HT-29 (cell line): ENCODE data around the gene OXLD1. TPM values are rescaled to one million over a fixed set of nuclear protein-coding genes. Genes with fewer than 3 reads are reported as not detected.

ENCODE experiments used
- DNase-seq: peaks from one replicate; pipeline ENCODE4 v3.0.0-alpha.2; 2015; ENCODE audit warnings: low spot score
- total RNA-seq: library from RNA; depleted of rRNA; stranded (reverse); fragments of >200 nt; shearing (Covaris generic); gene quantifications from 2 replicates; pipeline ENCODE4 v1.2.3, GENCODE V29; 2014

OXLD1 gene
- total RNA-seq, 1 experiment from 2014 or later = 97.8 TPM

- DNase-seq = peak; percentile 96
Observed at GRCh38 chr17:81702934-81703746, 36.7 kb upstream of the OXLD1 start, which contains the start of gene MRPL12. TSS of gene MRPL12 (plus strand) at chr17:81703367. CDS start at chr17:81703502, 135 bp downstream.

GRCh38 chr17:81701288-81702071 lies 35.1 kb upstream of the OXLD1 start:
- peak; percentile 19 for DNase-seq

- no peak for DNase-seq
Observed at GRCh38 chr17:81700353-81701287, 34.2 kb upstream of the OXLD1 start.

DNA sequence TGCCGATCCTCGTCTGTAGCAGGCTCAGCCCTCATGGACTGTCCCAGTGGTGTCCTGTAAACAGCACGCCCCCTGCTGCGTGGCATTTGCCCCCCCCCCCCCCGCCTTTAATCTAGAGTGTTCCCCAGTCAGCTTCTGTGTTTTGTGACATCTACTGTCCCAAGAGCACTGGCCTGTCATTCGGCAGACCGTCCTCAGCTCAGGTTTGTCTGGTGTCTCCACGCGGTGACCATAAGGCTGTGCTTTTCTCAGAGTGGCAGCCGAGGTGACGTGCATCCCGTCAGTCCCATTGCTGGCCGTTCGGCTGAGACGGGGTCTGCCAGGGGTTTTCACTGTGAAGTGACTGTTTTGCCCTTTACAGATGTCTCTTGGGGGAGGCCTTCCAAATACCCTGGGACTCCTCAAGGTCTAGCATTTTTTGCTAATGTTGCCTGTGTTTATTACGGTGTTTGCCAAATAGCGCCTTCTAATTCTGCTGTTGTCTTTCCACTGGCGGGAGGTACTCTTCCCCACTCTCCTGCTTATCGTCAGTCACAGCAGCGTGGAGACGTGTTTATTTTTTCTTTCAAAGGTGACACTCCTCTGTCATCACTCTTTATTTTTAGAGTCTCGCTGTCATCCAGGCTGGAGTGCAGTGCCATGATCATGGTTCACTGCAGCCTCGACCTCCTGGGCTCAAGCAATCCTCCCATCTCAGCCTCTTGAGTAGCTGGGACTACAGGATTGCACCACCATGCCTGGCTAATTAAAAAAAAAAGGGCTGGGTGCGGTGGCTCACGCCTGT lies 31.0 kb upstream of the OXLD1 start:
- no peak for DNase-seq

DNA sequence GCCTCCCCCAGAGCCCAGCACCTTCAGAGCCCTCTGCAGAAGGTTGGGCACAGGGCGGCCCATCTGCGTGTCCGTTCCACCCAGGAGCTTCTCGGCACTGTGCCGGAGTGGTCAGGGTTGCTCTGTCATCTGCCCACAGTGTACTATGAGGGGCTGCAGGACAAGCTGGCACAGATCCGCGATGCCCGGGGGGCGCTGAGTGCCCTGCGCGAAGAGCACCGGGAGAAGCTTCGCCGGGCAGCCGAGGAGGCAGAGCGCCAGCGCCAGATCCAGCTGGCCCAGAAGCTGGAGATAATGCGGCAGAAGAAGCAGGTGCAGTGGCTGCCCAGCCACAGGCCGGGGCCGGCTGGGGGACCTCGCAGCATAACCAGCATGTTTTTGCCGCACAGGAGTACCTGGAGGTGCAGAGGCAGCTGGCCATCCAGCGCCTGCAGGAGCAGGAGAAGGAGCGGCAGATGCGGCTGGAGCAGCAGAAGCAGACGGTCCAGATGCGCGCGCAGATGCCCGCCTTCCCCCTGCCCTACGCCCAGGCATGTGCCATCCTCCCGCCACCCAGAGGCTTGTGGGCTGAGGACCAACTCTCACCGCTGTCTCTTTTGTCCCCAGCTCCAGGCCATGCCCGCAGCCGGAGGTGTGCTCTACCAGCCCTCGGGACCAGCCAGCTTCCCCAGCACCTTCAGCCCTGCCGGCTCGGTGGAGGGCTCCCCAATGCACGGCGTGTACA lies 30.0 kb upstream of the OXLD1 start:
- DNase-seq = no peak

DNA sequence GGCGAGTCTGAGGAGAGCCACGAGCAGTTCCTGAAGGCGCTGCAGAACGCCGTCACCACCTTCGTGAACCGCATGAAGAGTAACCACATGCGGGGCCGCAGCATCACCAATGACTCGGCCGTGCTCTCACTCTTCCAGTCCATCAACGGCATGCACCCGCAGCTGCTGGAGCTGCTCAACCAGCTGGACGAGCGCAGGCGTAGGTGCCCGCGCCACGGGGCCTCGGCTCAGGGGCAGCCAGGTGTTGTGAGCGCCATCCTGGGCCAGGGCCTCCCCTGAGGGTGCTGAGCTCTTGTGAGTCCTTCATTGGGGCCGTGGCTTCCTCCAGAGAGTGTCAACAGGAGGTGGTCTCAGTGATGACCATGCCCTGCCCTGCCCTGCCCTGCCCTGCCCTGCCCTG lies 29.4 kb upstream of the OXLD1 start:
- no peak for DNase-seq

DNA sequence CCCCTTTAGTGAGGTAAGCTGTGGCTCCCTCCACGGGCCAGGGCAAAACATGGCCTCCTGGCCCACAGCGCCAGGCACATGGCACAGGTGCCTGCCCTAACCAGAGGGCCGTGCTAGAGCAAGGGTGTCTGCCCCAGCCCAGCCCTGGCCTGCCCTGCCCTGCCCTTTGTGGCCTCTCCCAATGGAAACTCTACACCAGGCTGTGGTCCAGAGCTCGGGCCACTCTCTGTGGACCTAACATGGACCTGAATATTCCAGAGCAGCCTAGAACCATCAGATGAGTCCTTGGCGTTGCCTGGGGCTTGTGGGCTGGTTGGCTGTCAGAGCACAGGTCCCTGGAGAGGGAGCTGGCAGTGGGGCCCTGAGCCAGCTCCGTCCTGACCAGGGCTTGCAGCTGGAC lies 28.8 kb upstream of the OXLD1 start:
- no peak for DNase-seq

DNA sequence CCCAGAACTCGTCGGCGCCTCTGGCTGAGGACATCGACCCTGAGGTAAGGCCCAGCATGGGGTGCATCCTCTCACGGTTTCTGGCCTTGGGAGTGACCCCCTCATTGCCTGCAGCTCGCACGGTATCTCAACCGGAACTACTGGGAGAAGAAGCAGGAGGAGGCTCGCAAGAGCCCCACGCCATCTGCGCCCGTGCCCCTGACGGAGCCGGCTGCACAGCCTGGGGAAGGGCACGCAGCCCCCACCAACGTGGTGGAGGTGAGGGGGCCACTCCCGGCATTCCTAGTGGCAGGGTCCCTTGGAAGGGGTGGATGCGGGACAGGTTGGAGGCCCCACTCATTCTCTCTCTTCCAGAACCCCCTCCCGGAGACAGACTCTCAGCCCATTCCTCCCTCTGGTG lies 28.4 kb upstream of the OXLD1 start:
- DNase-seq = no peak

GRCh38 chr17:81693509-81694210 lies 27.3 kb upstream of the OXLD1 start:
- no peak for DNase-seq

DNA sequence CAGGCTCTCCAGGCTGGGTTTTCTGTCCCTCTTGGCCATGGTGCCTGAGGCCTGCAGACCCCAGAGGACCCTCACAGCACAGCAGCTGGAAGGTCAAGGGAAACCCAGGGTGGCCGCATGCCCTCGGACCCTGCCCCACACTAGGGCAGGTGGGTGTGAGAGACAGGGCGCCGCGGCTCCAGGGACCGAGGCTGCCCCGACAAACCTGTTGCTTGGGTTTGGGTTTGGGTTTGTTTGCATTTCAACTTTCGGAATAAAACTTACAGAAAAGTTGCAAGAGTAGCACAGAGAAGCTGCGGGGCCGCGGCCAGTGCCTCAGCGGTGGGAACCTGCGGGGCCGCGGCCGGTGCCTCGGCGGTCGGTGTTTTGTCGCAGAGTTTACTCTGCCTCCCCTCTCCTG lies 25.2 kb upstream of the OXLD1 start:
- DNase-seq = no peak

DNA sequence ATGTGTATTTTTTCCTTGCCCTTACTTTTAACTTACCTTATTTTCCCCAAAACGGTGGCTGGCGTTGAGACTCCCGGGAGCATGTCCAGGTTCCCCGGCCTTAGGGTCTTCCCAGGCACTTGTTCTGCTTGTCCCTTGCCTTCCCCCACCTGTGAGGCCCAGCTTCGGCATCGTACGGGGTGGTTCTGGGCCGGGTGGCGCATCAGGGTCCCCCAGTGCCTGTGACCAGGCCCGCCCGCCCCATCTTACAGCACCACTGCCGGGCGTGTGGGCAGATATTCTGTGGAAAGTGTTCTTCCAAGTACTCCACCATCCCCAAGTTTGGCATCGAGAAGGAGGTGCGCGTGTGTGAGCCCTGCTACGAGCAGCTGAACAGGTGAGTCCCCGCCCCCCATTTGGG lies 24.8 kb upstream of the OXLD1 start:
- no peak for DNase-seq

- no peak for DNase-seq
Observed at GRCh38 chr17:81690549-81690948, 24.1 kb upstream of the OXLD1 start.

DNA sequence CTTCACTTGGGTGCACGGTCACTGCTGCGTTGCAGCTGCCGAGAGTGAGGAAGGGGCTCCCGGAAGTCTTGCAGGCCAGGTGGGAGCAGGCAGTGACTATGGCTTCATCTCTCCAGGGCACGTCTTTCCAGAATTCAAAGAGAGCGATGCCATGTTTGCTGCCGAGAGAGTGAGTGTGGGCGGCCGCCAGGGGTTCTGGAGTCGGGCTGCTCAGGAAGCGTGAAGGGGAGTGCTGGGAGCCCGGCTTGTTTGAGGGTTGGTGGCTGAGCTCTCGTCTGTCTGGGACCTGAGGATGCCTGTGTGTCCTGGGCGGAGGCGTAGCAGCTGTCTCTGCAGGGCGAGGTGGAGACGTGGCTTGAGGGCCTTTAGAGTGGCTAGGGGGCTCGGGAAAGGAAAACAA lies 23.7 kb upstream of the OXLD1 start:
- no peak for DNase-seq

GRCh38 chr17:81688616-81689015 lies 22.2 kb upstream of the OXLD1 start:
- no peak for DNase-seq

DNA sequence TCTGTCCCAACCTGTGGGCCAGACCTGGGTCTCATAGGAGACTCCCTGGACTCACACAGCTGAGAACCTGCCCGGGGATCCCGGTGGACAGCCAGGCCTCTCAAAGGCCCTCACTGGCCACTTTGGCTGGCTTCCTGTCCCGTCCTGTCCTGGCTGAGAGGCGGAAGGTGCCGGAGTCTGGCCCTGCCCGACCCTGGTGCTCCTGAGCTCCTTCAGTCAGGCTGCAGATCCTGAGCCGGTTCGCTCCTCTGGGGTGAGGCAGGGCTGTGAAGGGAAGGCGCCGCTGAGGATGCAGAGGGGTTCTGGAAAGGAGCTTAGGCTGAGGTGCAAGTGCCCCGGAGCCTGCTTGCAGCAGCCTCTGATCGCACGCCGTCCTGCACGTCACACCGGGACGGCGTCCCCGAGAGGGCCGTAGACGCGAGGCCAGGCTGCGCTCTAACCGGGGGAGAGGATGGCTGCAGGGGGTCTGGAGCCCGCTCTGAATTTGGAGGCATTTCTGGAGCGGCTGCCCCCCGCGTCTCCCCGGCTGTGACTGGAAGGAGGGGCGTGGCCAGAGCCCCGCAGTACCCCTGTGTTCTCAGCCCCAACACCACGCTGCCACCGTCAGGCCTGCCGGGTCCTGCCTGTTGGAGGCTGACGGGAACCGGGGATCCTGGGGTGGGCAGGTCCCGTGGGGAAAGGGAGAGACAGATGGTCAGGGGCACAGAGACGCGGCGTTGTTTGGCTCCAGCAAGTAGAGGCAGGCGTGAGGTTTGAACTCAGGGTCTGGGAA lies 21.6 kb upstream of the OXLD1 start:
- DNase-seq = no peak

GRCh38 chr17:81686614-81687013 lies 20.2 kb upstream of the OXLD1 start:
- DNase-seq = no peak

- DNase-seq = peak; percentile 29
Observed at GRCh38 chr17:81685108-81685507, 18.7 kb upstream of the OXLD1 start.

GRCh38 chr17:81684442-81684911 lies 18.1 kb upstream of the OXLD1 start:
- no peak for DNase-seq
